ENCODE data around the gene SCAF11. TPM values are rescaled to one million over a fixed set of nuclear protein-coding genes. Genes with fewer than 3 reads are reported as not detected.

Gene SCAF11
- total and polyA plus RNA-seq, 2 donors from 2014 or later: 21.0 to 129 TPM

- Histone ChIP-seq H3K9me3 (ENCODE audit: control insufficient read depth in 2 of 3, insufficient read depth in 1 of 3, low read length in 3 of 3) (no peaks in the 10 kb centered on the region), H3K27me3 (ENCODE audit: control insufficient read depth, insufficient read depth, low read length) (no peaks in the 10 kb centered on the region), H3K36me3 (ENCODE audit: control insufficient read depth in 2 of 3, insufficient read depth in 3 of 3, low read length in 3 of 3) (peaks cover 11 to 18% (median 13%) of the 10 kb centered on the region in 3 donors), H3K27ac (ENCODE audit: low read depth in 2 of 2, low read length in 2 of 2) (no peak overlapping the region), H3K9ac (ENCODE audit: low read length in 3 of 3) (no peak overlapping the region), H3K4me1 (ENCODE audit: control insufficient read depth in 2 of 3, insufficient read depth in 2 of 3, low read depth in 1 of 3, low read length in 3 of 3) (no peaks in the 10 kb centered on the region), H3K4me3 (ENCODE audit: low read length in 3 of 3) (no peak overlapping the region)
- no peak for TF ChIP-seq CTCF (IDR thresholded peaks at IDR 0.05; ENCODE audit: borderline replicate concordance, extremely low read depth, insufficient read depth)
- no peak for FAIRE-seq
- DNase-seq: no peak
- intact Hi-C loops (cut with DNase I): no loop called here
Observed at GRCh38 chr12:45895961-45896360, 94.4 kb downstream of the SCAF11 start.

GRCh38 chr12:45893240-45893639, 97.1 kb downstream of the SCAF11 start:
- H3K9ac ChIP-seq (ENCODE audit: low read length in 3 of 3): no peak overlapping the region
- DNase-seq (no peak), FAIRE-seq (no peak)
- H3K9me3 ChIP-seq (ENCODE audit: control insufficient read depth in 2 of 3, insufficient read depth in 1 of 3, low read length in 3 of 3): no peaks in the 10 kb centered on the region
- no peak overlapping the region for H3K4me3 ChIP-seq (ENCODE audit: low read length in 3 of 3)
- intact Hi-C loops (cut with DNase I): no loop called here
- H3K4me1 ChIP-seq (ENCODE audit: control insufficient read depth in 2 of 3, insufficient read depth in 2 of 3, low read depth in 1 of 3, low read length in 3 of 3): no peaks in the 10 kb centered on the region
- H3K27me3 ChIP-seq (ENCODE audit: control insufficient read depth, insufficient read depth, low read length): no peaks in the 10 kb centered on the region
- H3K27ac ChIP-seq (ENCODE audit: low read depth in 2 of 2, low read length in 2 of 2): no peak overlapping the region
- H3K36me3 ChIP-seq (ENCODE audit: control insufficient read depth in 2 of 3, insufficient read depth in 3 of 3, low read length in 3 of 3): peaks cover 11 to 18% (median 13%) of the 10 kb centered on the region in 3 donors
- no peak for TF ChIP-seq CTCF (IDR thresholded peaks at IDR 0.05; ENCODE audit: borderline replicate concordance, extremely low read depth, insufficient read depth)

GRCh38 chr12:45890276-45890675, 100.1 kb downstream of the SCAF11 start:
- Histone ChIP-seq H3K27ac (ENCODE audit: low read depth in 2 of 2, low read length in 2 of 2) (no peak overlapping the region), H3K4me1 (ENCODE audit: control insufficient read depth in 2 of 3, insufficient read depth in 2 of 3, low read depth in 1 of 3, low read length in 3 of 3) (no peaks in the 10 kb centered on the region), H3K27me3 (ENCODE audit: control insufficient read depth, insufficient read depth, low read length) (no peaks in the 10 kb centered on the region), H3K36me3 (ENCODE audit: control insufficient read depth in 2 of 3, insufficient read depth in 3 of 3, low read length in 3 of 3) (peaks cover 11 to 12% (median 11%) of the 10 kb centered on the region in 3 donors), H3K9ac (ENCODE audit: low read length in 3 of 3) (no peak overlapping the region), H3K4me3 (ENCODE audit: low read length in 3 of 3) (no peak overlapping the region), H3K9me3 (ENCODE audit: control insufficient read depth in 2 of 3, insufficient read depth in 1 of 3, low read length in 3 of 3) (no peaks in the 10 kb centered on the region)
- intact Hi-C loops (cut with DNase I): no loop called here
- no peak for TF ChIP-seq CTCF (IDR thresholded peaks at IDR 0.05; ENCODE audit: borderline replicate concordance, extremely low read depth, insufficient read depth)
- DNase-seq: no peak
- no peak for FAIRE-seq

GRCh38 chr12:45887544-45887943, 102.8 kb downstream of the SCAF11 start:
- Histone ChIP-seq H3K4me3 (ENCODE audit: low read length in 3 of 3) (no peak overlapping the region), H3K27ac (ENCODE audit: low read depth in 2 of 2, low read length in 2 of 2) (no peak overlapping the region), H3K9ac (ENCODE audit: low read length in 3 of 3) (no peak overlapping the region), H3K36me3 (ENCODE audit: control insufficient read depth in 2 of 3, insufficient read depth in 3 of 3, low read length in 3 of 3) (peaks cover 0 to 9% (median 0%) of the 10 kb centered on the region in 3 donors), H3K27me3 (ENCODE audit: control insufficient read depth, insufficient read depth, low read length) (no peaks in the 10 kb centered on the region), H3K4me1 (ENCODE audit: control insufficient read depth in 2 of 3, insufficient read depth in 2 of 3, low read depth in 1 of 3, low read length in 3 of 3) (no peaks in the 10 kb centered on the region), H3K9me3 (ENCODE audit: control insufficient read depth in 2 of 3, insufficient read depth in 1 of 3, low read length in 3 of 3) (no peaks in the 10 kb centered on the region)
- FAIRE-seq: no peak
- no peak for TF ChIP-seq CTCF (IDR thresholded peaks at IDR 0.05; ENCODE audit: borderline replicate concordance, extremely low read depth, insufficient read depth)
- no peak for DNase-seq
- intact Hi-C loops (cut with DNase I): no loop called here
